ENCODE data around the gene CHTF18. TPM values are rescaled to one million over a fixed set of nuclear protein-coding genes. Genes with fewer than 3 reads are reported as not detected.

The CHTF18 gene
- total and polyA plus RNA-seq, 2 donors from 2014 or later: 4.2 to 16.0 TPM

GRCh38 chr16:781346-782010 is 6.9 kb upstream of the CHTF18 start:
- H3K9me3 ChIP-seq (ENCODE audit: control insufficient read depth in 2 of 3, insufficient read depth in 1 of 3, low read length in 3 of 3): no peaks in the 10 kb centered on the region
- TF ChIP-seq CTCF (IDR thresholded peaks at IDR 0.05; ENCODE audit: borderline replicate concordance, extremely low read depth, insufficient read depth): no peak
- DNase-seq (no peak), FAIRE-seq (no peak)
- H3K4me1 ChIP-seq (ENCODE audit: control insufficient read depth in 2 of 3, insufficient read depth in 2 of 3, low read depth in 1 of 3, low read length in 3 of 3): no peaks in the 10 kb centered on the region
- intact Hi-C loops (cut with DNase I): no loop called here
- no peaks in the 10 kb centered on the region for H3K36me3 ChIP-seq (ENCODE audit: control insufficient read depth in 2 of 3, insufficient read depth in 3 of 3, low read length in 3 of 3)
- no peaks in the 10 kb centered on the region for H3K27me3 ChIP-seq (ENCODE audit: control insufficient read depth, insufficient read depth, low read length)
- H3K4me3 ChIP-seq (ENCODE audit: low read length in 3 of 3): no peak overlapping the region
- no peak overlapping the region for H3K9ac ChIP-seq (ENCODE audit: low read length in 3 of 3)
- H3K27ac ChIP-seq (ENCODE audit: low read depth in 2 of 2, low read length in 2 of 2): no peak overlapping the region

- no peak for FAIRE-seq
- intact Hi-C loops (cut with DNase I): no loop called here
Observed at GRCh38 chr16:782258-782657, 6.2 kb upstream of the CHTF18 start.

DNA sequence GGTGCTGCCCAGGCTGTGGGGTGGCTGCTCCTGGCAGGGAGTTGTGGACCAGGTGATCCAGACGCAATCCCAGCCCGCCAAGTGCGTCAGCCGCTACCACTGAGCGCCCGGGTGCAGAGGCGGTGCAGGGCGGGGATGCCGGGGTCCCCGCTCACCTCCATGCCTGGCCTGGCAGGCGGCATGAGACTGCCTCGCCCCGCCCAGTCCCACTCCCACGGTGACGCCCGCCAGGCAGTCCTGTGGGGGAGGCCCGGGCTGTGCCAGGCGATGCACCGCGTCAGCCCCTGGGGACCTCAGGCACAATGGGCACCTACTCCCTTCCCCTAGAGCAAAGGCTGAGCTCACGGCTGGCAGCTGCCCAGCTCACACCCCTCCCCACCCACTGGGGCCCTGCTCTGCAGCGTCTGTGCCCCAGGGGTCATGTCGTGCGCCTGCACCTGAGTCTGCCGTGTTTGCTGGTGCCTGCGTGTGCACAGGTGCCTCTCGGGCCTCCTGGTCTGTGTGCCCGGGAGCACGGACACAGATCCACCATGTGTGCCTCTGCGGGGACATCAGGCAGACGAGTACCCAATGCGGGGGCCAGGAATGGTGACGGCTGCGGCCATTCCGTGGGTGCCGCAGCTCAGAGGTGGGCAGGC is 5.5 kb upstream of the CHTF18 start:
- TF ChIP-seq CTCF (IDR thresholded peaks at IDR 0.05; ENCODE audit: borderline replicate concordance, extremely low read depth, insufficient read depth): no peak
- Histone ChIP-seq H3K27me3 (ENCODE audit: control insufficient read depth, insufficient read depth, low read length) (no peaks in the 10 kb centered on the region), H3K4me3 (ENCODE audit: low read length in 3 of 3) (no peak overlapping the region), H3K9ac (ENCODE audit: low read length in 3 of 3) (no peak overlapping the region), H3K36me3 (ENCODE audit: control insufficient read depth in 2 of 3, insufficient read depth in 3 of 3, low read length in 3 of 3) (no peaks in the 10 kb centered on the region), H3K27ac (ENCODE audit: low read depth in 2 of 2, low read length in 2 of 2) (no peak overlapping the region), H3K9me3 (ENCODE audit: control insufficient read depth in 2 of 3, insufficient read depth in 1 of 3, low read length in 3 of 3) (no peaks in the 10 kb centered on the region), H3K4me1 (ENCODE audit: control insufficient read depth in 2 of 3, insufficient read depth in 2 of 3, low read depth in 1 of 3, low read length in 3 of 3) (peaks cover 0 to 9% (median 0%) of the 10 kb centered on the region in 3 donors)
- FAIRE-seq (no peak), DNase-seq (peak in 2 of 5 donors; percentile 44 to 58)
- intact Hi-C loops (cut with DNase I): no loop called here

More at GRCh38 chr16:782258-782657, 6.2 kb upstream of the CHTF18 start:
- Histone ChIP-seq H3K27me3 (ENCODE audit: control insufficient read depth, insufficient read depth, low read length) (no peaks in the 10 kb centered on the region), H3K9me3 (ENCODE audit: control insufficient read depth in 2 of 3, insufficient read depth in 1 of 3, low read length in 3 of 3) (no peaks in the 10 kb centered on the region), H3K27ac (ENCODE audit: low read depth in 2 of 2, low read length in 2 of 2) (no peak overlapping the region), H3K9ac (ENCODE audit: low read length in 3 of 3) (no peak overlapping the region), H3K36me3 (ENCODE audit: control insufficient read depth in 2 of 3, insufficient read depth in 3 of 3, low read length in 3 of 3) (no peaks in the 10 kb centered on the region), H3K4me3 (ENCODE audit: low read length in 3 of 3) (no peak overlapping the region), H3K4me1 (ENCODE audit: control insufficient read depth in 2 of 3, insufficient read depth in 2 of 3, low read depth in 1 of 3, low read length in 3 of 3) (peaks cover 0 to 3% (median 0%) of the 10 kb centered on the region in 3 donors)
- no peak for DNase-seq
- no peak for TF ChIP-seq CTCF (IDR thresholded peaks at IDR 0.05; ENCODE audit: borderline replicate concordance, extremely low read depth, insufficient read depth)

Measured in kidney (tissue), 14 donors.